Calu3 (cell line): ENCODE data around the gene TSGA10. TPM values are rescaled to one million over a fixed set of nuclear protein-coding genes. Genes with fewer than 3 reads are reported as not detected.

Experiments
- BruUV-seq: library from RNA; stranded (reverse); fragments of 400-500 nt; replicated peaks from 2 replicates; lab custom pipeline; 2021; lab: Mats Ljungman, UMichigan
- CTCF ChIA-PET: fragments of 300-600 bp; sonication (Branson Sonifier 250); formaldehyde crosslinking; loops from one replicate; lab custom pipeline; 2022; ENCODE audit warnings: antibody characterized with exemption; lab: Charles Lee
- DNase-seq: peaks from one replicate; pipeline ENCODE4 v3.0.0; 2022
- H3K27ac Mint-ChIP-seq: one replicate; pipeline ENCODE4 v1.8.0; 2022; ENCODE audit warnings: mixed read lengths; ENCODE audit not compliant: unreplicated experiment
- H3K27me3 Mint-ChIP-seq: one replicate; pipeline ENCODE4 v1.8.0; 2022; ENCODE audit warnings: mixed read lengths; ENCODE audit not compliant: unreplicated experiment
- H3K36me3 Mint-ChIP-seq: one replicate; pipeline ENCODE4 v1.8.0; 2022; ENCODE audit warnings: mild to moderate bottlenecking, moderate library complexity, mixed read lengths; ENCODE audit not compliant: insufficient read depth, unreplicated experiment
- H3K4me1 Mint-ChIP-seq: one replicate; pipeline ENCODE4 v1.8.0; 2022; ENCODE audit warnings: mild to moderate bottlenecking, low read depth, mixed read lengths; ENCODE audit not compliant: unreplicated experiment
- H3K4me3 Mint-ChIP-seq: one replicate; pipeline ENCODE4 v1.8.0; 2022; ENCODE audit warnings: mild to moderate bottlenecking, low read depth, moderate library complexity, mixed read lengths; ENCODE audit not compliant: unreplicated experiment
- H3K9me3 Mint-ChIP-seq: one replicate; pipeline ENCODE4 v1.8.0; 2022; ENCODE audit warnings: low read depth, mixed read lengths; ENCODE audit not compliant: unreplicated experiment
- CTCF ChIP-seq: fragments of 200-600 bp; IDR thresholded peaks from one replicate; pipeline ENCODE4 v1.8.0; 2022; ENCODE audit warnings: antibody characterized with exemption; ENCODE audit not compliant: unreplicated experiment
- intact Hi-C: fragments of 100-400 bp; cut with micrococcal nuclease; formaldehyde crosslinking; loops from one replicate; pipeline ENCODE4 v1.10.0; 2022; ENCODE audit not compliant: unreplicated experiment
- total RNA-seq: library from RNA; stranded (reverse); gene quantifications from 2 replicates; pipeline ENCODE4 v1.2.3, GENCODE V29; 2022

The TSGA10 gene
- total RNA-seq, 1 experiment from 2014 or later = 14.2 TPM

- H3K9me3 Mint-ChIP-seq = peaks cover 12% of the 10 kb centered on the region
- no peak for DNase-seq
- CTCF ChIA-PET = no interaction called here
- H3K27me3 Mint-ChIP-seq = no peaks in the 10 kb centered on the region
- BruUV-seq = no TSS peak
- H3K27ac Mint-ChIP-seq = no peak overlapping the region
- no peaks in the 10 kb centered on the region for H3K36me3 Mint-ChIP-seq
- TF ChIP-seq CTCF = no peak
- intact Hi-C loops = no loop called here
- no peak overlapping the region for H3K4me3 Mint-ChIP-seq
- H3K4me1 Mint-ChIP-seq = no peaks in the 10 kb centered on the region
Measured at GRCh38 chr2:98975611-98976010, 179.1 kb downstream of the TSGA10 start.

GRCh38 chr2:98972582-98973167, 182.1 kb downstream of the TSGA10 start:
- TF ChIP-seq CTCF = no peak
- intact Hi-C loops = no loop called here
- CTCF ChIA-PET = no interaction called here
- BruUV-seq = no TSS peak
- Mint-ChIP-seq H3K36me3 (no peaks in the 10 kb centered on the region), H3K27me3 (no peaks in the 10 kb centered on the region), H3K9me3 (peaks cover 23% of the 10 kb centered on the region), H3K27ac (no peak overlapping the region), H3K4me3 (no peak overlapping the region), H3K4me1 (no peaks in the 10 kb centered on the region)
- DNase-seq = no peak

- BruUV-seq = no TSS peak
- peaks cover 10% of the 10 kb centered on the region for H3K9me3 Mint-ChIP-seq
Measured at GRCh38 chr2:98959810-98960507, 194.8 kb downstream of the TSGA10 start.

GRCh38 chr2:98952966-98953365, 201.8 kb downstream of the TSGA10 start:
- TF ChIP-seq CTCF = no peak
- Mint-ChIP-seq H3K27ac (no peak overlapping the region), H3K36me3 (no peaks in the 10 kb centered on the region), H3K27me3 (peaks cover 13% of the 10 kb centered on the region), H3K9me3 (no peaks in the 10 kb centered on the region), H3K4me1 (peaks cover 9% of the 10 kb centered on the region), H3K4me3 (no peak overlapping the region)
- intact Hi-C loops = loop anchor here (2.0 kb wide), 1 partner anchor 28 kb away; no protein-coding TSS in a partner anchor
- no peak for DNase-seq
- no TSS peak for BruUV-seq
- CTCF ChIA-PET = interaction anchor here (0.7 kb wide), 1 partner anchor 8 kb away, joined by 3 read pairs; no protein-coding TSS in a partner anchor

More at GRCh38 chr2:98959810-98960507, 194.8 kb downstream of the TSGA10 start:
- Mint-ChIP-seq H3K27me3 (peaks cover 15% of the 10 kb centered on the region), H3K27ac (no peak overlapping the region), H3K36me3 (no peaks in the 10 kb centered on the region), H3K4me1 (no peaks in the 10 kb centered on the region), H3K4me3 (no peak overlapping the region)
- no peak for TF ChIP-seq CTCF
- no peak for DNase-seq
- CTCF ChIA-PET = no interaction called here
- intact Hi-C loops = no loop called here
